Mesenchymal stem cell (in vitro differentiated cells and primary cell): Measurements from ENCODE around the gene HERPUD2. TPM values are rescaled to one million over a fixed set of nuclear protein-coding genes. Genes with fewer than 3 reads are reported as not detected.
A peak's percentile ranks its signal among the peaks of the same experiment; 100 is the strongest.

Experiments
- DNase-seq: peaks from one replicate; pipeline ENCODE4 v3.0.0-alpha.2; 2013
- H2AFZ ChIP-seq: one replicate; pipeline ENCODE4 v1.6.1; 2013; ENCODE audit warnings: low read depth, mild to moderate bottlenecking, control low read depth, inconsistent platforms, low read length, moderate library complexity
- H2AK5ac ChIP-seq: 2 replicates; pipeline ENCODE4 v1.6.1; 2013; ENCODE audit warnings: low read length, moderate library complexity, mild to moderate bottlenecking, inconsistent platforms; ENCODE audit not compliant: severe bottlenecking
- H2BK120ac ChIP-seq: one replicate; pipeline ENCODE4 v1.6.1; 2013; ENCODE audit warnings: low read depth, mild to moderate bottlenecking, inconsistent platforms, low read length, moderate library complexity
- H2BK12ac ChIP-seq, 2 experiments: one replicate each; pipeline ENCODE4 v1.6.1; 2013; ENCODE audit warnings: inconsistent platforms in 2 of 2, low read length in 2 of 2, mild to moderate bottlenecking in 2 of 2, moderate library complexity in 2 of 2, control low read depth in 1 of 2
- H2BK15ac ChIP-seq: one replicate; pipeline ENCODE4 v1.6.1; 2013; ENCODE audit warnings: mild to moderate bottlenecking, low read depth, inconsistent platforms; ENCODE audit not compliant: poor library complexity, severe bottlenecking
- H2BK5ac ChIP-seq: 2 replicates; pipeline ENCODE4 v1.6.1; 2013; ENCODE audit warnings: low read depth, mild to moderate bottlenecking, low read length, control low read depth, inconsistent platforms; ENCODE audit not compliant: poor library complexity, severe bottlenecking
- H3K14ac ChIP-seq, 2 experiments: one replicate each; pipeline ENCODE4 v1.6.1; 2013; ENCODE audit warnings: inconsistent platforms in 2 of 2, low read length in 2 of 2, control low read depth in 1 of 2, mild to moderate bottlenecking in 1 of 2, moderate library complexity in 1 of 2
- H3K18ac ChIP-seq, 2 experiments: one replicate each; pipeline ENCODE4 v1.6.1; 2013; ENCODE audit warnings: inconsistent platforms in 2 of 2, low read length in 2 of 2, control low read depth in 1 of 2, low read depth in 1 of 2, mild to moderate bottlenecking in 1 of 2
- H3K23ac ChIP-seq, 2 experiments: one replicate each; pipeline ENCODE4 v1.6.1; 2013; ENCODE audit warnings: inconsistent platforms in 2 of 2, low read length in 2 of 2, mild to moderate bottlenecking in 2 of 2, moderate library complexity in 2 of 2, control low read depth in 1 of 2
- H3K27ac ChIP-seq: 2 replicates; pipeline ENCODE4 v1.5.1; 2013; ENCODE audit warnings: mild to moderate bottlenecking, moderate library complexity, low read length, control low read depth, inconsistent platforms; ENCODE audit not compliant: poor library complexity, severe bottlenecking
- H3K27me3 ChIP-seq, 2 experiments: 2 replicates each; pipeline versions ENCODE4 v1.6.1 to v1.7.0; 2013; ENCODE audit warnings: low read length in 2 of 2, mild to moderate bottlenecking in 2 of 2, moderate library complexity in 2 of 2, control low read depth in 1 of 2, inconsistent platforms in 1 of 2; ENCODE audit not compliant: control insufficient read depth in 1 of 2, insufficient read depth in 1 of 2
- H3K36me3 ChIP-seq, 2 experiments: 2 replicates each; pipeline versions ENCODE4 v1.6.1 to v1.7.0; 2013; ENCODE audit warnings: low read length in 2 of 2, control low read depth in 1 of 2, inconsistent platforms in 1 of 2, low read depth in 1 of 2, mild to moderate bottlenecking in 1 of 2; ENCODE audit not compliant: insufficient read depth in 2 of 2, control insufficient read depth in 1 of 2
- H3K4ac ChIP-seq, 2 experiments: one replicate each; pipeline ENCODE4 v1.6.1; 2013; ENCODE audit warnings: inconsistent platforms in 2 of 2, low read length in 2 of 2, mild to moderate bottlenecking in 2 of 2, moderate library complexity in 2 of 2, control low read depth in 1 of 2, low read depth in 1 of 2
- H3K4me1 ChIP-seq: 2 replicates; pipeline ENCODE4 v1.6.1; 2013; ENCODE audit warnings: low read depth, low read length, control low read depth; ENCODE audit not compliant: control insufficient read depth, insufficient read depth
- H3K4me2 ChIP-seq: 2 replicates; pipeline ENCODE4 v1.6.1; 2013; ENCODE audit warnings: low read length, mild to moderate bottlenecking, inconsistent platforms; ENCODE audit not compliant: poor library complexity, severe bottlenecking
- H3K4me3 ChIP-seq, 2 experiments: 2 replicates each; pipeline versions ENCODE4 v1.5.1 to v1.7.0; 2013; ENCODE audit warnings: low read length in 2 of 2, mild to moderate bottlenecking in 2 of 2, control low read depth in 1 of 2, low read depth in 1 of 2; ENCODE audit not compliant: insufficient read depth in 1 of 2
- H3K79me1 ChIP-seq: replicated peaks from 2 replicates; pipeline ENCODE4 v1.6.1; 2013; ENCODE audit warnings: mild to moderate bottlenecking, control low read depth, low read length, inconsistent platforms; ENCODE audit not compliant: poor library complexity, severe bottlenecking
- H3K9ac ChIP-seq: 2 replicates; pipeline ENCODE4 v1.7.0; 2013; ENCODE audit warnings: mild to moderate bottlenecking, low read length, moderate library complexity
- H3K9me3 ChIP-seq: 2 replicates; pipeline ENCODE4 v1.7.0; 2013; ENCODE audit warnings: mild to moderate bottlenecking, low read length; ENCODE audit not compliant: control insufficient read depth
- H4K8ac ChIP-seq: one replicate; pipeline ENCODE4 v1.6.1; 2013; ENCODE audit warnings: inconsistent platforms, mild to moderate bottlenecking, low read length, moderate library complexity
- H4K91ac ChIP-seq: one replicate; pipeline ENCODE4 v1.6.1; 2013; ENCODE audit warnings: mild to moderate bottlenecking, low read length, inconsistent platforms
- WGBS: methylation state at CpG from one replicate; pipeline ENCODE4 v1.1.7; 2013; ENCODE audit warnings: mixed read lengths; 5-methylcytosine and 5-hydroxymethylcytosine counted together
- polyA plus RNA-seq, 2 experiments: library from polyadenylated mRNA; stranded (reverse); fragments of 200-250 nt; gene quantifications; one replicate each; pipeline ENCODE4 v1.2.3, GENCODE V29; 2013

HERPUD2 gene, protein sequence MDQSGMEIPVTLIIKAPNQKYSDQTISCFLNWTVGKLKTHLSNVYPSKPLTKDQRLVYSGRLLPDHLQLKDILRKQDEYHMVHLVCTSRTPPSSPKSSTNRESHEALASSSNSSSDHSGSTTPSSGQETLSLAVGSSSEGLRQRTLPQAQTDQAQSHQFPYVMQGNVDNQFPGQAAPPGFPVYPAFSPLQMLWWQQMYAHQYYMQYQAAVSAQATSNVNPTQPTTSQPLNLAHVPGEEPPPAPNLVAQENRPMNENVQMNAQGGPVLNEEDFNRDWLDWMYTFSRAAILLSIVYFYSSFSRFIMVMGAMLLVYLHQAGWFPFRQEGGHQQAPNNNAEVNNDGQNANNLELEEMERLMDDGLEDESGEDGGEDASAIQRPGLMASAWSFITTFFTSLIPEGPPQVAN
- polyA plus RNA-seq (2013, experiment 1 of 2): 35.5 TPM
- polyA plus RNA-seq (2013, experiment 2 of 2): 34.4 TPM

DNA sequence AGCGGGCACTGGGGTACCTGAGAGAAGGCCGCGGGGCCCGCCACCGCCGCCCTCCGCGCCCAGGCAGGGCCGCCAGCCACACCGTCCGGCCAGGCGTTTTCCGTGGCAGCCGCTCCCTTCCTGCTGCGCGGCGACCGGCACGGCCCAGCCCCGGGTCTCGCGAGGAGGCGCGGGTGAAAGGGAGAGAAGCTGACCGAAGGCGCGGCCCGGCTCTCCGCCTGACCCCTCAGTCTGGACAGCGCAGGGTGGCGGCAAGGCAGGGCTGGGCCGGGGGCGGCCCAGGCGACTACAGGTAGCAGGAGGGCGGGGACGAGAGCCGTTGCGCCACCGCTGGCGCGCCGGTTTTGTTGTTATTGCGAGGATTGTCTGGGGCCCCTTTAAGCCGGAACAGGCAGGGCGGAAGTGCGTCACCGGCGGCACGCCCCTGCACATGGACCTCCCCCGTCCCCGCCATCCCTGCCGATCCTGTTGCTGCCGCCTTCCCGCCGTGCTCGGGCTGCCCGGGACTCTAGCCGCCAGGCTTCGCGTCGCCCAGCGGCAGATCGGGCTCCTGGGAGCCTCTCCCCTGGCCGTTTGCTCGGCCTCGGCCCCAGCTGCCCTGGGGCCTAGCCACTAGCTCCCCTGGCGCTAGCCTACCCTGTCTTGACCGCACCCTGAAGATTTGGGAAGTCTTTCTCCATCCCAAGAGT, at the start of gene HERPUD2:
TSS of gene HERPUD2 (minus strand) at position 352 of the 689 bp plus-strand sequence. CDS start 805 bp downstream, outside the sequence.
- peak within 1 kb of the TSS; percentile 64 to 69 for H2BK12ac ChIP-seq
- peak within 1 kb of the TSS; percentile 95 for H2BK5ac ChIP-seq
- peak within 1 kb of the TSS; percentile 95 to 100 for H3K4ac ChIP-seq
- peak within 1 kb of the TSS; percentile 92 to 95 for H3K4me3 ChIP-seq
- peak within 1 kb of the TSS; percentile 69 for H3K4me2 ChIP-seq
- peak within 1 kb of the TSS; percentile 86 for H2BK120ac ChIP-seq
- H3K27me3 ChIP-seq: no peaks in the 10 kb centered on the region
- DNase-seq: peak; percentile 92
- peak within 1 kb of the TSS; percentile 99 for H4K91ac ChIP-seq
- H3K18ac ChIP-seq: peak within 1 kb of the TSS; percentile 95 to 99
- H3K4me1 ChIP-seq: peaks cover 18% of the 10 kb centered on the region
- under 1% methylated on average over 65 of the region's 68 CpGs for WGBS
- no peaks in the 10 kb centered on the region for H3K9me3 ChIP-seq
- peak within 1 kb of the TSS in 1 of 2 experiments; percentile 99 for H3K14ac ChIP-seq
- H3K36me3 ChIP-seq: peaks cover 3 to 14% of the 10 kb centered on the region in 2 experiments
- H2BK15ac ChIP-seq: peak within 1 kb of the TSS; percentile 99
- peak within 1 kb of the TSS; percentile 53 for H2AK5ac ChIP-seq
- H3K23ac ChIP-seq: peak within 1 kb of the TSS in 1 of 2 experiments; percentile 96
- peak within 1 kb of the TSS; percentile 91 for H2AFZ ChIP-seq
- peak within 1 kb of the TSS; percentile 97 for H4K8ac ChIP-seq
- H3K27ac ChIP-seq: peak within 1 kb of the TSS; percentile 65
- H3K9ac ChIP-seq: peak within 1 kb of the TSS; percentile 93
- peaks cover 17% of the 10 kb centered on the region for H3K79me1 ChIP-seq

DNA sequence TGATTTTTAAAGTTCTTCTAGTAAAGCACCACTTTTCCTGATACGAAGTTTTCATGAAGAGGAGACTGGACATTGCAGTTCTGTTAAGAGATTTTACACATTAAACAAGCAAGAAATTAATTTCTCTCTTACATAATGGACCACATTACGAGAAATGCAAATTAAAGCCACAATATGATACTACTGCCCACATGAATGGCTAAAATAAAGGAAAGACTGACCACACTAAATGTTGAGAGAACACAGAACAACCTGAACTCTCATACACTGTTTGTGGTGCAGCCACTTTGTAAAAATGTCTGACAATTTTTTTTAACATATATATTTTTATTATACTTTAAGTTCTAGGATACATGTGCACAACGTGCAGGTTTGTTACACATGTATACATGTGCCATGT, 44.0 kb upstream of the HERPUD2 start:
- Histone ChIP-seq H2BK15ac (no peak overlapping the region), H2BK120ac (no peak overlapping the region), H3K4me2 (no peak overlapping the region), H3K9ac (no peak overlapping the region), H2AK5ac (no peak overlapping the region), H3K79me1 (no peaks in the 10 kb centered on the region), H4K91ac (no peak overlapping the region), H3K14ac (no peak overlapping the region), H3K27ac (no peak overlapping the region), H4K8ac (no peak overlapping the region), H3K4ac (no peak overlapping the region), H2BK5ac (no peak overlapping the region), H2AFZ (no peak overlapping the region), H3K18ac (no peak overlapping the region), H3K27me3 (no peaks in the 10 kb centered on the region), H3K4me3 (no peak overlapping the region), H3K4me1 (no peaks in the 10 kb centered on the region), H3K9me3 (no peaks in the 10 kb centered on the region), H3K23ac (no peak overlapping the region), H2BK12ac (no peak overlapping the region), H3K36me3 (no peaks in the 10 kb centered on the region)
- DNase-seq: no peak
- WGBS: 85% methylated on average over 2 of the region's 3 CpGs

DNA sequence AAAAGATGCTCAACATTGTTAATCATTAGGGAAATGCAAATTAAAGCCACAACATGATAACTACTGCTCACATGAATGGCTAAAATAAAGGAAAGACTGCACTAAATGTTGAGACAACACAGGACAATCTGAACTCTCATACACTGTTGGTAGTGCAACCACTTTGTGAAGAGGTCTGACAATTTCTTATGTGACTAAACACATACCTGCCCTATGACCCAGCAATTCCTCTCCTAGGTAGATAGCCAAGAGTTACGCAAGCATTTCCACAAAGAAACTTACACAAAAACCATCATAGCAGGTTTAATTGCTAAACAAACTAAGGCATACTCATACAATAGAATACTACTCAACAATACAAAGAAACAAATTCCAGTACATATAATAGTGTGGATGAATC, 41.8 kb upstream of the HERPUD2 start:
- Histone ChIP-seq H3K9ac (no peak overlapping the region), H2AFZ (no peak overlapping the region), H3K27me3 (no peaks in the 10 kb centered on the region), H3K27ac (no peak overlapping the region), H4K8ac (no peak overlapping the region), H3K4me2 (no peak overlapping the region), H3K14ac (no peak overlapping the region), H3K79me1 (no peaks in the 10 kb centered on the region), H2BK5ac (no peak overlapping the region), H3K4me3 (no peak overlapping the region), H2AK5ac (no peak overlapping the region), H3K36me3 (no peaks in the 10 kb centered on the region), H3K9me3 (no peaks in the 10 kb centered on the region), H2BK15ac (no peak overlapping the region), H3K4ac (no peak overlapping the region), H3K4me1 (no peaks in the 10 kb centered on the region), H4K91ac (no peak overlapping the region), H3K23ac (no peak overlapping the region), H2BK120ac (no peak overlapping the region), H2BK12ac (no peak overlapping the region), H3K18ac (no peak overlapping the region)
- no peak for DNase-seq
- WGBS: 81% methylated on average over 1 of the region's 1 CpG

DNA sequence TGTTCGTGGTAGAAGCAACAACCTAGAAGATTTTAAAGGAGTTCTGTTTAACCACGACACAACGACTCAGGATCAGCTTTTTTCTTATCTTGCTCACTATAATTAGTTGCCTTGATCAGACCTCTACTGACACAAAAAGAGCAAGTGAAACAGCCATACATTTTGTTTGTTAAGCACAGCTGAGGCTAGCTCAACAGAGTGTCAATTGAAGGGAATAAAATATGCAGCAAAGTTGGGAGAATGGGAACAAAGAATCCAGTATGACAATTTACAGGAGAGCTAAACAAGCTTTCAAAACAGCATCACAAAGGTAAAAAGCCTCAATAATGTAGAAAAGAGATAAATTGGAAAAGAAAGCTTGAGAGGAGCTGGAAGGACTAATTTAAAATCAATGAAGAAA, 40.5 kb upstream of the HERPUD2 start:
- Histone ChIP-seq H3K4me1 (no peaks in the 10 kb centered on the region), H3K36me3 (no peaks in the 10 kb centered on the region), H3K27ac (no peak overlapping the region), H2BK5ac (no peak overlapping the region), H2AK5ac (no peak overlapping the region), H3K9ac (no peak overlapping the region), H3K79me1 (no peaks in the 10 kb centered on the region), H3K9me3 (no peaks in the 10 kb centered on the region), H2BK120ac (no peak overlapping the region), H3K23ac (no peak overlapping the region), H3K27me3 (no peaks in the 10 kb centered on the region), H3K4me3 (no peak overlapping the region), H4K8ac (no peak overlapping the region), H2AFZ (no peak overlapping the region), H2BK12ac (no peak overlapping the region), H3K18ac (no peak overlapping the region), H3K4ac (no peak overlapping the region), H3K4me2 (no peak overlapping the region), H3K14ac (no peak overlapping the region), H2BK15ac (no peak overlapping the region), H4K91ac (no peak overlapping the region)
- no peak for DNase-seq
- WGBS: 67% methylated on average over 3 of the region's 3 CpGs
